Activated CD4-positive, alpha-beta T cell treated with anti-CD3 and anti-CD28 coated beads, Interleukin-10, Interleukin-2, amounts not matched to agents 100 ng/mL and 50 ng/mL, durations not matched to agents 16 hours and 8 hours (primary cell): Measurements from ENCODE around the gene CERS5.
"Not testable (repeated sequence)": the region's sequence is repeated elsewhere in the genome, so short reads cannot be mapped to it uniquely, and the experiment has no call there.

Experiments
- DNase-seq: peaks from one replicate; pipeline ENCODE4 v3.0.0-alpha.2; 2020

CERS5 gene

DNA sequence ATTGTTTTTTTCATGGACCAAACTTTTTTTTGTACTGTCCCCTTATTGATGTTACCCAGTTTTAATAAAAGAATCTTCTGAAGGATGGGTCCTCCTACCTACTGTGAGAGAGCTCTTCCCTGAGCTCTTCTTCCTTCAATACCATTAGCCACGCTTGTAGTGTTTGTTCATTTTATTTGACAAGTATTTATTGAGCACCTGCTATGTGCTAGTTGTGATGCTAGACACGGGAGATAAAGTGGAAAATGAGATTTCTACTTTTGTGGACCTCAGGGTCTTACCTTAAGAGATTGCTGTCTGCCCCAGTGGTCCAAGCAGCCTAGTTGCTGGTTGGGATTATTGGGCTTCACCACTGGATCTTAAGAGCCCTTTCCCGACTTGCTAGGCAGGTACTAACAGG, 66.6 kb downstream of the CERS5 start:
- DNase-seq = no peak

DNA sequence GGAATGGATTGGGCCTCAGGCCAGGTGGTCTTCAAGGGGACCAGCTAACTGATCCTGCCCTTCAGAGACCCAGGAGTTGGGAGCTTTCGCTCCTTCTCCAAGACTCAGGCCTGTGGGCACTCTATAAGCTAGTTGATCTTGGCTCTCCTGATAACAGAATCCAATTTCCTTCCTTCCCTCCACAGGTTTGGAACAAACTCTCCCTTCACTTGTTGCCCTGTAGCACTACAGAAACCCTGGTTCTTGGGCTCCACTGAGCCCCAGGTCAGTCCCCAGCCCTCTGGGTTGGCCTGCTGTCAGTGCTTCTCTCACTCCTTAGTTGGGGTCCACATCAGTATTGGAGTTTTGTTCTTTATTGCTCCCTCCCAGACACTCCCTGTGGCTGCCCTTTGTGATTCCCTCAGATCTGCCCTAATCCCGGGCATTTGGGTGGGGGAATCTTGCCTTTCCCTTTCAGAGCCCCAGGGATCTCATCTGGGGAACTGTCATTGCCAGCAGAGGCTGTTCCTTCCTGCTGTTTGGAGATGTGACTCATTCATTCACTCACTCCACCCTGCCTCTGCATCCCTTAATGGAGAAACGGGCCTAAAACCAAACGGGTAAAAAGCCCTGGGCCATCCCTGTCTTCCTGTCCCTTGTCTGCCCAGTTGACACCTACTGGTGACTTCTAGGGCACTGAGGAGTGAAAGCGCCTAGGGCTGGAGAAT, 67.7 kb downstream of the CERS5 start:
- no peak for DNase-seq

GRCh38 chr12:50097952-50098351, 69.2 kb downstream of the CERS5 start:
- DNase-seq = no peak

DNA sequence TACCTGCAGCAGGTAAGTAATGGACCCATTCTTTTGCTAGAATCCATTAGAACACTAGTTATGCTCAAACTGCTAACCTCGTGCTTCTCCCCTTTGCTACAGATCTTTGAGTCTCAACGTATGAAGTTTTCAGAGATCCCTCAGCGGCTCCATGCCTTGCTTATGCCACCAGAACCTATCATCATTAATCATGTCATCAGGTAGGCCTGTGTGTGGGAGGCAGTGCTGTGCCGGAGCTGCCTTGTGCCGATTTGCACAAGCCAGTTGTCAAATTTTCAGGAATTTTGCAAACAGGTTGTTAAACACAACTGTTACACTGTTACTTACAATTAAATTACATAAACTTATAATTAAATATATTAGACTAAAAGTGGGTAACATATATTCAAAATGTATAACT, 76.8 kb downstream of the CERS5 start:
- no peak for DNase-seq

DNA sequence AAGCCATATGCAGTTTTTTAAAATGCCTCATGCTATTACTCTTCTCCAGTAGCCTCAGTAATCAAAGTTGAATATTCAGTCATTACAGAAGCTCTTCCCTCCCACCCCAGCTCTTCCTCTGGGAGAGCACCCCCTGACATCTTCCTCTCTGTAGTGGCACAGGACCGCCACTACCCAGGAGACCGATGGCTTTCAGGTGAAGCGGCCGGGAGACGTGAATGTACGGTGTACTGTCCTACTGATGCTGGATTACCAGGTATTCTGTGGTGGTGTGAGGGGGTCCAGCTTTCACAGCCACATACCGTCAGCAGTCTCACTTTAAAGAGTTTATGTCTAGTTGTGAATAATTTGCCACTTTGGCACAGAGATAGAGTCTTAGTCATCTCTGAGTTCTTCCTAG, 77.4 kb downstream of the CERS5 start:
- no peak for DNase-seq

DNA sequence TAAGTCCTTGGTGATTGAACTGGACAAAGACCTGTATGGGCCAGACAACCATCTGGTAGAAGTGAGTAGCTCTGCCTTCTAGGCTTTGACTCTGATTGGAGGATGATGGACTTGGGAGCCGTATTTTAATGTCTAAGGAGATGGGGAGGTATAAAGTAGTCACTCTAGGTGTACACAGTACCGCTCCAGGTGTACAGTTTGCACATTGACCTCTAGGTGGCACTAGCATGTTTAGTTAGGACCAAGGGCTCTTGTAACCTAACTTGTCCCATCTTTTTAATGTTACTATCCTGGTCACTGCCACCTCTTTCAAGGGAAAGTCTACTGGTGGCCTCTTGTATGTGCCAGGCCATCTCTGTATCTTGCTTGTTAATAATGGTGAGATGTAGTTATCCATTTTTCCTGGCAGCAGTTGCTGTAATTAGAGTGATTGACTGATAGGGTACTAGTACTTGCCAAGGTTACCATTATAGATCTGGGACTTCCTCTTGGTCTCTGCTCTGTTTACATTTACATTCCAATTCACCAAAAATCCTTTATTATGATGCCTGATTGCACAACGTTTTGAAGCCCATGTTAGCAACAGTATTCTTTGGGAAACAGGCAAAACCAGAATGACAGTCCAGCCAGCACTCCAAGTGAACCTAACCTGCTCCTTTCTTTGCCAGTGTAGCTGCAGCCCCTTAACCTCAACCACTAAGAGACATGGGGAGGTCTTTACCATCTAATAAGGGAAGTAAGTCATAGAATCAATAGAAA, 78.4 kb downstream of the CERS5 start:
- peak; percentile 76 for DNase-seq

GRCh38 chr12:50087995-50088394, 79.2 kb downstream of the CERS5 start:
- peak; percentile 14 for DNase-seq

DNA sequence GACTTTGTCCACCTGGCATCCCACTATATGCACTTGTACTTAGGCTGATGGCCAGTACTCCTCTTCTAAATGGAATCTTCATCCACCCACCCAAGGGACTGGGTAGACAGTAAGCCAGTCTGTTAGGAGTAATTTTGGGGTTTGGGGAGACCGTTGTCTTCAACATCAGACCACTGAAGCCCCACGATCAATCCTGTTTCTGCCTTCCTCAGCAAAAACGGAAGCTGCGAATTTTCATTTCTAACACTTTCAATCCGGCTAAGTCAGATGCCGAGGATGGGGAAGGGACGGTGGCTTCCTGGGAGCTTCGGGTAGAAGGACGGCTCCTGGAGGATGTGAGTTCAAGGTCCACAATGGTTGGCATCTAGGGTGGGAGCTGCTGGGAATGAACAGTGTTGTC, 80.0 kb downstream of the CERS5 start:
- DNase-seq = no peak

DNA sequence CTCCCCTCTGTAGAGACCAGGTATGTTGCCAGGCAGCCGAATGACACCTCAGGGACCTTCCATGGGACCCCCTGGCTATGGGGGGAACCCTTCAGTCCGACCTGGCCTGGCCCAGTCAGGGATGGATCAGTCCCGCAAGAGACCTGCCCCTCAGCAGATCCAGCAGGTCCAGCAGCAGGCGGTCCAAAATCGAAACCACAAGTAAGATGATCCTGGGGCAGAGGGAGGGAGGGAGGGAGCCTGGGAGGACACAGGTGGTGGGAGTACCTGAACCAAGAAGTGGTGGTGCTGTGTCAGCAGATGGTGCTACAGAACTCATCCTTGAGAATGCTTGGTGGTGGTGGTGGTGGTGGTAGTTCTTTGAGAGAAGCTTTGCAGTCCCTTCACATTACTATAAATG, 81.0 kb downstream of the CERS5 start:
- no peak for DNase-seq

- DNase-seq = no peak
Observed at GRCh38 chr12:50085615-50086072, 81.5 kb downstream of the CERS5 start.

GRCh38 chr12:50084775-50085614, 82.2 kb downstream of the CERS5 start, which contains the start of gene SMARCD1:
TSS of gene SMARCD1 (plus strand) at chr12:50085342. CDS start at chr12:50085370, 28 bp downstream.
- peak; percentile 94 for DNase-seq

DNA sequence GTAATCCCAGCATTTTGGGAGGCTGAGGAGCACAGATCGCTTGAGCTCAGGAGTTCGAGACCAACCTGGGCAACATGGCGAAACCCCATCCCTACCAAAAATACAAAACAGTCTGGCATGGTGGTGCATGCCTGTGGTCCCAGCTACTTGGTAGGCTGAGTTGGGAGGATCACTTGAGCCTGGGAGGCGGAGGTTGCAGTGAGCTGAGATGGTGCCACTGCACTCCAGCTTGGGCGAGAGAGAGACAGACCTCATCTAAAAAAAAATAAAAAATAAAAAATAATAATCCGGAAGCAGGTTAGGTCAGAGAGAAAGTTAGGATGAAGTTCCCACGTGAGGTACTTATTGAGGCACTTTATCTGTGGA, 82.8 kb downstream of the CERS5 start:
- not testable (repeated sequence) for DNase-seq

- DNase-seq = no peak
Observed at GRCh38 chr12:50083301-50083700, 83.9 kb downstream of the CERS5 start.

DNA sequence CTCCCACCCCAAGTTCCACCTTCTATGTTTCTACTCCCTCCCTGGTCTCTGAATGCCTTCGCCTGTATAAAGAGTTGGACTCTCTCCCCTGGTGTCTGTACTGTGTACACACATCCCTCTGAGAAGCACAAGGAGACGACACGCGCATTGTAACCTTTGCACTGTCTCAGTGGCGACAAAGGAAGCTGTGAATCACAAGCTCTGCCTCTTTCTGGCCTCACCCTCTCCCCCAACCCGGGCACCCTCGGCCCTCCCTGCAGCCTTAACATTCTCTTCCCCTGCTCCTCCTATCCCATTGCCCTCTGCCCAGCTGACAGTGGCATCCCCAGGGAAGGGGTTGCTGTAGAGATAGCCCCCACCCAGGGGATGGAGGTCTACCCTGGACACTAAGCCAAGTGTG, 84.5 kb downstream of the CERS5 start:
- no peak for DNase-seq

DNA sequence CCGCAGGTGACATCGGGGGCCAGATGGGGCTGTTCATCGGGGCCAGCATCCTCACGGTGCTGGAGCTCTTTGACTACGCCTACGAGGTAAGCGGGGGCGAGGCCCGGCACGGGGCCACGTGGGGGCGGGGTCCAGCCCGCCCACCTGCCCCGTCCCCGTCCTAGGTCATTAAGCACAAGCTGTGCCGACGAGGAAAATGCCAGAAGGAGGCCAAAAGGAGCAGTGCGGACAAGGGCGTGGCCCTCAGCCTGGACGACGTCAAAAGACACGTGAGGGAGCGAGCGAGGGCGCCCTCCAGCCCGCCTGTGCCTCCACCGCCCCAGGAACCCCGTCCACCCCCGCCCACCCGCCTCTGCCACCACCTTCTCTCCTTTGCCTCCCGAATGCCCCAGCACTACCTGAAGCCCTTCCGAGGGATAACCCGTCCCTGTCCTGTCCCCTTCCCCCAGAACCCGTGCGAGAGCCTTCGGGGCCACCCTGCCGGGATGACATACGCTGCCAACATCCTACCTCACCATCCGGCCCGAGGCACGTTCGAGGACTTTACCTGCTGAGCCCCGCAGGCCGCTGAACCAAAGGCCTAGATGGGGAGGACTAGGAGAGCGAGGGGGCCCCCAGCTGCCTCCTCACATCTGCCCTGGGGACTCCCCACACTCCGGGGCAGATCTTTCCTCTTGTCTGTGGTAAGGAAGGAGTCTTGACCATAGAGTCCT, 85.9 kb downstream of the CERS5 start:
- DNase-seq = no peak

DNA sequence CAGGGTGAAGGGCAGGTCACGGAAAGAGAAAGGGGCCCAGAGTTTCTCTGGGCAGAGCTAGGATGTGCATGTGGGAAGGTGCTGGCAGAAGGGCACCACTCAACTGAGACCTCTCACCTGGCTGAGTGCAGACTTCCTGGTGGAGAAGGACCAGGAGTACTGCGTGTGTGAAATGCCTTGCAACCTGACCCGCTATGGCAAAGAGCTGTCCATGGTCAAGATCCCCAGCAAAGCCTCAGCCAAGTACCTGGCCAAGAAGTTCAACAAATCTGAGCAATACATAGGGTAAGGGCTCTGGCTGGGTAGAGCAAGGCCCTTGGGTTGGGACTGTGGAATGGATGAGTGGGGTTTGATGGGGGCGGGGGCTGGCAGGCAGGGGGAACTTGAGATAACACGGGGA, 87.4 kb downstream of the CERS5 start:
- DNase-seq = no peak
